Activated CD4-positive, CD25-positive, alpha-beta regulatory T cell (primary cell): ENCODE results near the gene APPL1.

ENCODE experiments used
- DNase-seq, 4 experiments: peaks; one replicate each; lab custom pipeline; 2025; lab: John Stamatoyannopoulos, UW

Gene APPL1

DNA sequence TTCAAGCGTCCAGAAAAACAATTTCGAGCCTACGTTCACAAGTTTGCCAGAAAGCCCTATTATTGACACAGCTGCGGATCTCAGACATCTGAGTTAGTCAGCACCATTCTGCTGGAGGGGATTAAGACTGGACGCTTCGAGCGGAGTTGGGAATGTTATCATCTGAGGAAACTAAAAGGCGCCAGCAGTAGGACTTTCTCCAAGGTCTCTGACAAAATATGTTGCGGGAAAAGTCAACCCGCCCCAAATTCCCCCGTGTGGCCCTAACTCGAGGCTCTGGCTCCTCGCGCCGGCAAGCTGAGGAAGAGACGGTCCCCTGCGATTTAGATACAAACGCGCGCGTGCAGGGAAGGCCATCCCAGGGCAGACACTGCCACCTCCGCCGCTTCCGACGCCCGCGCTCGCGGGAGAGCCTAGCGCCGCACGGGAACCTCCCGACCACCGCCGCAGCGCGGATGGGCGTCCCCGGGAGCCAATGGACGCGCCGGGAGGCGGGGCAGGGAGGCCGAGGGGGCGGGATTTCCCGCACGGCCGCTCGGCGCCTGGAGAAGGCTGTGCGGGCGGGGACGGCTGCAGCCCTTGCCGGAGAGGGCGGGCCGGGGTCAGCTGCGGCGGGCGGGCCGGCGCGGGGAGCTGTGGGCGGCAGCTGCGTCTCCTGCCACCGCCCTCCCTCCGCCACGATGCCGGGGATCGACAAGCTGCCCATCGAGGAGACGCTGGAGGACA lies at the start of gene APPL1:
Gene APPL1, plus strand, starts transcription at position 526 of the 726 bp plus-strand sequence. Its CDS starts 155 bp downstream, at position 681.
- DNase-seq, result peak; percentile 68 to 76 (median 72)

DNA sequence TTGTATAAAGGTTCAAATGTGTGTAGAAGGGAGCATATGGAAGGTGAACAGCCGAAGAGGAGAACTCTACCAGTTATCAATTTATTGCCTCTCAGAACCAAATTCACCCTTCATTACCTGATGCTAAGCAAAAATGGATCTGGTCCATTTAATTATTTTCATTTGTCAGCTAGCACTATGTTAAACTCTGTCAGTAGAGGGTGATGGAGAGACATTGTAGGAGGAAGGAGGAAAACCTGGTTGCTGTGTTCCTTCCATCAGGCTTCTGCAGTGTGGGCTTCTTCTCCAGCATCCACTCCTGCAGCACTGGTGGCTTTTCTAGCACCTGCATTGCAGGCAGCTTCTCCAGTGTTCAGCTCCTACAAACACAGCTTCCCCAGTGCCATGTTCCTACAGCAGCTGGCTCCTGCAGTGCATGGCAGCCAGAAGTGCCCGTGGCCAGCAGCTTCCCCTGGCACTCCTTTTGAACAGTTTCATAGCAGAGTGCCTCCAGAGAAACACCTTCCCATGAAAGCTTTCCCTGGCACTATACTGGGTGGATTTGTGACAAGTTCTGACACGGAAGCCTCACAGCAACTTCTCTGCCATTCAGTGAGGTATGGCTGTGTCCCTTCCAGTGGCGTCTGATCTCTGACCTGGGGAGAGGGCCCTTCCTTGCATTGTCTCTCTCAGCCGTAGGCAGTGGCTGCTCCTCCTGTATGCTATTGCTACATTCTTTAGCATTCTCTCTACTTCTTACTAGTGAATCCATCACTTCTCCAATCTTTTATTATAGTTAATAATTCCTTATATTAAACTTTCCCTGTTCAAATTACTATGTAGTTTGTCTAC lies 47.7 kb upstream of the APPL1 start:
- DNase-seq, result no peak

DNA sequence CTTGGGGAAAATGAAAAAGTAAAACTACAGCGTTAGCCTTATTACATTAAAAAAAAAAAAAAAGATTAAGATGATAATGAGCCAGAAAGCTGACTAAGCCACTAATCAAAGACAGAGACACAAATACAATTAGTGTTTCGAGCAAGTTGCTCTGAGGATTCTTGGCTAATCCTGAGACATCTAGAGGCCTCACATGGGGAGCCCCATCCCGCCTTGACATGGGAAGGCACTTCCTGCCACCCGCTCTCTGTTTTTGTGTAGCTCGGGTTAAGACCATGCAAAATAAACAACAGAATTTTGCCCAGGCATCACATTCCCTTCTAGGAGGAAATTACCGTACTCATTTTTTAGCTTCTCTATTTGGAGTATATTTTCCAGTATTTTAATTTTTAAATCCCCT lies 43.0 kb upstream of the APPL1 start:
- no peak for DNase-seq

- DNase-seq, result no peak
Measured at GRCh38 chr3:57192028-57192427, 35.5 kb upstream of the APPL1 start.

DNA sequence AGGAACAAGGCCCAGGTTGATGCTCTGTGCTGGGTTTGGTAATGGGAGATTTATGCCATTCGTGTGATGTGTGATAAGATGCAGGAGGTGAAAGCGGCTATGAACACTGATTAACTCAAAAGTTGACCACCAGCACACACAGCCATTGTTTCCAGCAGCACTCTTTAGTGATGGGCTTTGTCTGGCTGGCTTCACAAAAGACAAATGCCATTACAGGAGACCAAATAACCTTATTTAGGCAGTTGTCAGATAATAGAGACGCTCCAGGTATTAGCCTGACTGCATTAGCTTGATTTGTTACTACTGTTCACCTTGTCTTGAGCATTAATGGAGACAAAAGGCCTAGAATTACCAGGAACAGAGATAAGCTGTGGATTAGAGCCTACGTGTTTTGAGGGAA lies 32.9 kb upstream of the APPL1 start:
- no peak for DNase-seq

DNA sequence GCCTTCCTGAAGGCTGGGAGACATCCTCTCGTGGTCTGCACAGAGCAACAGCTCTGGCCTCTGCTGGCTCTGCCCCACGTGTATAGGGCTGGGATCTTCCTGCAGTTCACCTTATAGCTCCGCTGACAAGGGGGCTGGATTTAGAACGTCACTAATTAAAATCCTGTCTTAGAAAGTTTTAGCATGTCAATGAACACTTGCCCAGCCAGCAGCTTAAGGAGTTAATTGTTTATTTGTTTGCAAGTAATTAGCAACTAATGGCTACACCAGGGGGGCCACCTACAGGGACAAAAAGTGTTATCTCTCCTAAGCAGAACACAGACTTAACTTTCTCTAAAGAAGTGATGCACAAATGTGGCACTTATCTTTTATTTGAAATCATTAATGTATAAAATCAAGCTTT lies 27.6 kb upstream of the APPL1 start, which contains the start of gene HESX1:
Gene HESX1, minus strand, starts transcription at position 84 of the 403 bp plus-strand sequence. Its CDS starts 60 bp downstream, at position 24.
- DNase-seq, result no peak

DNA sequence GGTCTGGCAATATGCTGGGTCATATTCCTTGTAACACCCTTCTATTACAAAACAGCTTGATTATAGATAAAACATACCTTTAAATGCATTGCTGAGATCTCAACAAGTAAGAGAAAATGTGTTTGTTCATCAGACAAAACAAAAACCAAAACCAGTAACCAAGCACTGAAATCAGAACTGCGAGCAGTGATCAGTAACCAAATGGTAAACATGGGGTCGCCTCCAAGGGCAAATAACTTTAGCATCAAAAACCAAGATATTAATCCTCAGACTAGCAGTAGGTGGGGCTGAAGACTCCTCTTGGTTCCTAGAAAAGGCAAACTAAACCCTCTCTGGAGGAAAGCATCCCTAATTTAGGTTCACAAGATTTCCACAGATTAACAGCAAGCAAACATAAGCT lies 21.1 kb upstream of the APPL1 start:
- DNase-seq, result no peak

GRCh38 chr3:57221883-57222282 lies 5.6 kb upstream of the APPL1 start:
- DNase-seq, result no peak

DNA sequence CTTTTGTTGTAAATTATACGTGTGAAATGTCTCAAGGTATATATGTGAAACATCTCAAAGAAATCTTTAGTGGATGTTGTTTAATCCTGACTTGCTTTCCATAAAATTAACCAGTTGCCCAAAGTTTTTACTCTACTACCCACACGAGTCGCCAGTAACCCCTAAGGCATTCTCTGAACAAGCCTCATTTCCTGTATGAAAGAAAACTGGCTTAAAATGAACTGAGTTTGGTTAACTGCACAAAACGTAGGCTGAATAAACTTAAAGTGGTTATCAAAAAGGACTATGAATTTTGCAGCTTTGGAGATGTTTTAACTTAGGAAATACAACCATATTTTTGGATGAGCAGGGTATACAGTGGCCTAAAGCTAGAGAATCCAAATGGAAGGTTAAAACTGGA lies 2.7 kb upstream of the APPL1 start:
- no peak for DNase-seq

DNA sequence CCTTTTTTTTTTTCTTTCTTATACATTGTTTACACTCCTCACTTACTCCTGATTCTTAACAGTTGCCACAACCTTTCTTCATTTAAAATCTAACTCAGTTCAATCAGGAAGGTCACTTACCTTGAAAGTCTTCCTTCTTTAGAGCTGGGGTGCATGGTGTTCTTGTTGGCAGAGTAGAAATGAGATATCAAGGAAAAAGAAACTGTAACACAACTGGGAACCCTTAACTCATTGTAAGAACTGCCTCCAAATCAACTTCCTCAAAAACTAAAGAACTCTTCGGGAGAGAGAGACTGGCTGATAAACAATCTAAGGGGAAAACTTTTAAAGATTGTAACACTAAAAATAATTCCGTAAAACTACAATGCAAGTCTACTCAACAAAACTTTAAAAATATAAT lies 1.4 kb upstream of the APPL1 start:
- DNase-seq, result no peak

GRCh38 chr3:57227930-57228751 lies 612 bp downstream of the APPL1 start:
- DNase-seq, result peak in 3 of 4 experiments; percentile 9 to 30 (median 12)

DNA sequence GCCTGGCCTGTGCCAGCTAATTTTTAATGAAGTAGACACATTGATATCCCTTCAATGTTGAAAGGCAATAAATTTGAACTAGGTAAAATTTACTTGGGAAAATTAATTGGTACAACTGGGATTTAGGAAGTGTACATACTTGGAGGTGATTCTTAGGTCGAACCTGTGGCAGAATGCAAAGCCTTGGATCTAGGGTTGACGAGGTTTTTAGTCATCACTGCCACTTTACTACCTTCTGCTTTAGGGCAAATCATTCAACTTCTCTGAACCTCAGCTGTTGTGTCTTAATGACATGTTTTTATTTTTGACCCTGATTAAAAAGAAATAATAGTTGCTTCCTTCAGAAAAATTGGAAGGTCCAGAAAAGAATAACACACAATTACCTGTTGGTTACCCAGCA lies 2.5 kb downstream of the APPL1 start:
- no peak for DNase-seq

- no peak for DNase-seq
Measured at GRCh38 chr3:57233799-57234198, 6.3 kb downstream of the APPL1 start.

GRCh38 chr3:57234613-57235575 lies 7.4 kb downstream of the APPL1 start:
- DNase-seq, result no peak

DNA sequence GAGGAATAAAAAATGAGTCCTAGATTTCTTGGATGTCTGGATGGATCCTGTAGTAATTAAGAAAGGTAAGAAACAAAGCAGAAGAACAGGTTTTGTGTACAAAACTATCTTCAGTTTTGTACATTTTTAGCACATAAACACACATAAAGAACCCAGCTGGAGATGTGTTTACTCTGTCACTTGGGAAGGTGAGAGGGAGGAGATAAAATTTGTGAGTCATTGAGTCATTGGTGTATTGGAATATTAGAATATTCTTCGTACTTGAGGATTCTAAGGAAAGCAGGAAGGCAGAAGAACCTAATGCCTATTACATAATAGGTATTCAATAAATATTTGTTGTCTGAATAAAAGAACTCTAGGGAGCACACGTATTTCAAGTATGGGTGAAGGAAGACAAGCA lies 17.4 kb downstream of the APPL1 start:
- no peak for DNase-seq

DNA sequence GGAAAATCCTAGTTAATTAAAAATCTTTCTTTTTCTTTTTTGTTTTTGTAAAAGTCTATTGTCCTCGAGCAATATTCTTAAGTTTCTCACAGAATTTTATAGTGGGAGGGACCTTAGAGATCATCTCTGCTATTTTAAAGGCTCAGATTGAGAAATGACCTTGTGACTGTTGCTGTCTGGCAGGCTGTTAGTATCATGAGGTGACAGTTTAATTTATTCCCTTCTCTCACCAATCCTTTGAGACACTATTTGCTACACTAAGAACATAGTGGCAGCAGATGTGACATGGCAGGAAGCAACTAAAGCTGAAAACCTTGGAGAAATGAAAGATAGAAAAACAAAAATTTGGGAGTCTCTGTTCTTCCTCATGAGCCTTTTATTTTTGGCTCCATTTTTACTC lies 24.9 kb downstream of the APPL1 start:
- no peak for DNase-seq

GRCh38 chr3:57256844-57257243 lies 29.3 kb downstream of the APPL1 start:
- DNase-seq, result no peak

- DNase-seq, result no peak
Measured at GRCh38 chr3:57257678-57258077, 30.1 kb downstream of the APPL1 start.

- no peak for DNase-seq
Measured at GRCh38 chr3:57261119-57261518, 33.6 kb downstream of the APPL1 start.

- no peak for DNase-seq
Measured at GRCh38 chr3:57261929-57262328, 34.4 kb downstream of the APPL1 start.

GRCh38 chr3:57268416-57268815 lies 40.9 kb downstream of the APPL1 start:
- no peak for DNase-seq
